Type B pancreatic cell (in vitro differentiated cells): ENCODE measurements around the gene FMO2. TPM values are rescaled to one million over a fixed set of nuclear protein-coding genes. Genes with fewer than 3 reads are reported as not detected.

ENCODE experiments used
- DNase-seq: peaks from one replicate; pipeline ENCODE4 v3.0.0; 2021; ENCODE audit warnings: mixed read lengths; ENCODE audit not compliant: unreplicated experiment; ENCODE audit errors: extremely low spot score
- H3K27ac Mint-ChIP-seq: 2 replicates; pipeline ENCODE4 v1.8.0; 2021; ENCODE audit warnings: mild to moderate bottlenecking, mixed read lengths
- H3K27me3 Mint-ChIP-seq: 2 replicates; pipeline ENCODE4 v1.8.0; 2021; ENCODE audit warnings: mixed read lengths
- H3K36me3 Mint-ChIP-seq: 2 replicates; pipeline ENCODE4 v1.8.0; 2021; ENCODE audit warnings: mixed read lengths
- H3K4me1 Mint-ChIP-seq: one replicate; pipeline ENCODE4 v1.8.0; 2021; ENCODE audit warnings: mixed read lengths; ENCODE audit not compliant: unreplicated experiment
- H3K4me3 Mint-ChIP-seq: 2 replicates; pipeline ENCODE4 v1.8.0; 2021; ENCODE audit warnings: mild to moderate bottlenecking, mixed read lengths
- H3K9me3 Mint-ChIP-seq: 2 replicates; pipeline ENCODE4 v1.8.0; 2021; ENCODE audit warnings: mixed read lengths
- total RNA-seq: library from RNA; stranded (reverse); gene quantifications from 2 replicates; pipeline ENCODE4 v1.2.1, GENCODE V29; 2021; ENCODE audit warnings: low replicate concordance
- TF ChIP-seq, protein P1 (sequence below): fragments of 200-600 bp; sonication (generic); conservative IDR thresholded peaks from 2 replicates; pipeline ENCODE4 v1.5.0; 2021; ENCODE audit warnings: antibody characterized with exemption, mild to moderate bottlenecking

FMO2 gene
- total RNA-seq, 1 donor from 2014 or later: 0.60 TPM

GRCh38 chr1:171140956-171141687, 44.0 kb upstream of the FMO2 start:
- Mint-ChIP-seq H3K4me1 (peaks cover 36% of the 10 kb centered on the region), H3K36me3 (no peaks in the 10 kb centered on the region), H3K9me3 (no peaks in the 10 kb centered on the region), H3K4me3 (peak overlapping the region; percentile 11), H3K27ac (no peak overlapping the region), H3K27me3 (no peaks in the 10 kb centered on the region)
- TF ChIP-seq, protein P1, sequence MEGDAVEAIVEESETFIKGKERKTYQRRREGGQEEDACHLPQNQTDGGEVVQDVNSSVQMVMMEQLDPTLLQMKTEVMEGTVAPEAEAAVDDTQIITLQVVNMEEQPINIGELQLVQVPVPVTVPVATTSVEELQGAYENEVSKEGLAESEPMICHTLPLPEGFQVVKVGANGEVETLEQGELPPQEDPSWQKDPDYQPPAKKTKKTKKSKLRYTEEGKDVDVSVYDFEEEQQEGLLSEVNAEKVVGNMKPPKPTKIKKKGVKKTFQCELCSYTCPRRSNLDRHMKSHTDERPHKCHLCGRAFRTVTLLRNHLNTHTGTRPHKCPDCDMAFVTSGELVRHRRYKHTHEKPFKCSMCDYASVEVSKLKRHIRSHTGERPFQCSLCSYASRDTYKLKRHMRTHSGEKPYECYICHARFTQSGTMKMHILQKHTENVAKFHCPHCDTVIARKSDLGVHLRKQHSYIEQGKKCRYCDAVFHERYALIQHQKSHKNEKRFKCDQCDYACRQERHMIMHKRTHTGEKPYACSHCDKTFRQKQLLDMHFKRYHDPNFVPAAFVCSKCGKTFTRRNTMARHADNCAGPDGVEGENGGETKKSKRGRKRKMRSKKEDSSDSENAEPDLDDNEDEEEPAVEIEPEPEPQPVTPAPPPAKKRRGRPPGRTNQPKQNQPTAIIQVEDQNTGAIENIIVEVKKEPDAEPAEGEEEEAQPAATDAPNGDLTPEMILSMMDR: no peak
- DNase-seq: no peak

DNA sequence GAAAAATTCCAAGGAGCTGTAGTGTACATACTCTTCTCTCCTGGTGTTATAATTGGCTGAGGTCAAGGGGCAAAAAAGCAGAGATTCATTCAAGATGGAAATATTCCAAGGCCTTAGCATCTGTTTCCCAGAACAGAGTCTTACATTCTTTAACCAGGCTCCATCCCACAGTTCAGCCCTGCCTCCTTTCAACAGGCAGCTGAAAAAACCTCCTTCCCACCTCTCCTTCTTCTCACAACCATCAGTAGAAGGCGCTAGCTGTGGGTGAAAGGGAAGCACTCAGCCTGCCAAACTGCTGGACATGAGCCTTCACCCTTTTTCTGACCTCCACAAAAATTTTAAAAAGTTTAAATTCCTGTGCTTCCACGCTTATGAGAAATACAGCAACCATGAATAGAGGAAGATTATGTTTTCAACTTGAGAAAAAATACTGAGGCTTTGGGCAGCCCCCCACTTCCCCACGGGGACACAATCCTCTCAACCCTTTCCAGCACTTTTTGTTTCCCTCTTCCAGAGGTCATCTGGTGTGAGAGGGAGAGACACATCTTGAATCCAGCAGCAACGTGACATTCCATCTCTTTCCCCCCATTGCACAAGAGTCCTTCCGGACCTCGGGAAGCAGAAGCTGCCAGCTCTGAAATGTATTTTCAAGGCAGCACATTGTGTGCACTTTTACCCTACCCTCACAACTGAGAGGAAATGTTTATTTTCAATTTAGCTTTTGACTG, 43.2 kb upstream of the FMO2 start:
- peaks cover 33% of the 10 kb centered on the region for H3K4me1 Mint-ChIP-seq
- H3K4me3 Mint-ChIP-seq: peak overlapping the region; percentile 11
- no peaks in the 10 kb centered on the region for H3K9me3 Mint-ChIP-seq
- TF ChIP-seq, protein P1: no peak
- H3K36me3 Mint-ChIP-seq: no peaks in the 10 kb centered on the region
- DNase-seq: no peak
- peak overlapping the region; percentile 20 for H3K27ac Mint-ChIP-seq
- no peaks in the 10 kb centered on the region for H3K27me3 Mint-ChIP-seq

- peaks cover 28% of the 10 kb centered on the region for H3K4me1 Mint-ChIP-seq
- DNase-seq: no peak
- TF ChIP-seq, protein P1: no peak
- no peak overlapping the region for H3K4me3 Mint-ChIP-seq
- H3K9me3 Mint-ChIP-seq: no peaks in the 10 kb centered on the region
- no peaks in the 10 kb centered on the region for H3K36me3 Mint-ChIP-seq
- H3K27ac Mint-ChIP-seq: peak overlapping the region; percentile 20
- no peaks in the 10 kb centered on the region for H3K27me3 Mint-ChIP-seq
Observed at GRCh38 chr1:171142416-171143385, 42.4 kb upstream of the FMO2 start.

GRCh38 chr1:171150156-171150555, 34.9 kb upstream of the FMO2 start:
- Mint-ChIP-seq H3K9me3 (no peaks in the 10 kb centered on the region), H3K4me1 (no peaks in the 10 kb centered on the region), H3K27ac (no peak overlapping the region), H3K4me3 (no peak overlapping the region), H3K27me3 (no peaks in the 10 kb centered on the region), H3K36me3 (no peaks in the 10 kb centered on the region)
- TF ChIP-seq, protein P1: no peak
- DNase-seq: no peak

- TF ChIP-seq, protein P1: no peak
- Mint-ChIP-seq H3K27me3 (peaks cover 6% of the 10 kb centered on the region), H3K4me3 (no peak overlapping the region), H3K9me3 (no peaks in the 10 kb centered on the region), H3K27ac (no peak overlapping the region), H3K4me1 (no peaks in the 10 kb centered on the region), H3K36me3 (no peaks in the 10 kb centered on the region)
- no peak for DNase-seq
Observed at GRCh38 chr1:171152549-171152948, 32.6 kb upstream of the FMO2 start.
